Measurements from ENCODE around the gene ARHGDIB.

ARHGDIB gene

DNA sequence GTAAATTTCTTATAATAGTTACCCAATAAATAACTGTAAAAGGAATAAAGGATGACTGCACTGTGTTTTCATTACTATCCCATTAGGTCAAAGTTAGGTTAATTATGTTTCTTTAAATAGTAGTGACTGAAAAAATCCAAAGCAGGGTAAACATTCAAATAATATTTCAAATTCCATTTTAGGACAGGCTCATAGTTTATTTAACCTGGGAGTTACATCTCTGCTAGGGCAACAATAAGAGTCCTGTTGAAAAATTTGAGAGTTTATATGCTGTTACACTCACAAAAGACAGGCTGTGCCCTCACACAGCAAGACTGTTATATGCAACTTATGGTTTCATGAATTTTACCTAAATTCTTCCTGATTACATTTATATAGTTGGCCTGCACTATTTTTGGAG, 31.1 kb downstream of the ARHGDIB start:
- TF ChIP-seq, protein P1, sequence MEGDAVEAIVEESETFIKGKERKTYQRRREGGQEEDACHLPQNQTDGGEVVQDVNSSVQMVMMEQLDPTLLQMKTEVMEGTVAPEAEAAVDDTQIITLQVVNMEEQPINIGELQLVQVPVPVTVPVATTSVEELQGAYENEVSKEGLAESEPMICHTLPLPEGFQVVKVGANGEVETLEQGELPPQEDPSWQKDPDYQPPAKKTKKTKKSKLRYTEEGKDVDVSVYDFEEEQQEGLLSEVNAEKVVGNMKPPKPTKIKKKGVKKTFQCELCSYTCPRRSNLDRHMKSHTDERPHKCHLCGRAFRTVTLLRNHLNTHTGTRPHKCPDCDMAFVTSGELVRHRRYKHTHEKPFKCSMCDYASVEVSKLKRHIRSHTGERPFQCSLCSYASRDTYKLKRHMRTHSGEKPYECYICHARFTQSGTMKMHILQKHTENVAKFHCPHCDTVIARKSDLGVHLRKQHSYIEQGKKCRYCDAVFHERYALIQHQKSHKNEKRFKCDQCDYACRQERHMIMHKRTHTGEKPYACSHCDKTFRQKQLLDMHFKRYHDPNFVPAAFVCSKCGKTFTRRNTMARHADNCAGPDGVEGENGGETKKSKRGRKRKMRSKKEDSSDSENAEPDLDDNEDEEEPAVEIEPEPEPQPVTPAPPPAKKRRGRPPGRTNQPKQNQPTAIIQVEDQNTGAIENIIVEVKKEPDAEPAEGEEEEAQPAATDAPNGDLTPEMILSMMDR (IDR thresholded peaks at IDR 0.05; ENCODE audit: insufficient read depth, low read depth, low read length, missing control alignments) = no peak
- no peak overlapping the region for H3K4me3 ChIP-seq (ENCODE audit: low read length)
- no peak for DNase-seq (ENCODE audit: low read depth)

DNA sequence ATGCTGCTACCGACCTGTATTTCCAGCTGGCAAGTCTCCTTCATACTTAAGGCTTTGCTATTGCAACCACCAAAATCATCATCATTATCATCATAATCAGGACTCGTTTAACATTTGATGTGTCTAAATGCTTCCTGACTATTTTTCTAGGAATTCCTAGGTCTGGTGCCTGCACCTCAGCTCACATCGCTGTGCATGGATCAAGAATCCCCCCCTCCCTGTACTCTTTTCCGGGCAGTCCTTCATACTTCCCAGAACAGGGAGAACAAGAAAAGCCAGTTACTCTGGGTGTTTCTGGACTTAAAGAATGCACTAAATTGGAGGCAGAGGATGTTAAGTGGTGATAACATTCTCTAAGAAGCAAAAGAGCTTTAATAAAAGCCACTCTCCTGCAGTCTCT, 32.5 kb downstream of the ARHGDIB start:
- TF ChIP-seq, protein P1 (IDR thresholded peaks at IDR 0.05; ENCODE audit: insufficient read depth, low read depth, low read length, missing control alignments) = no peak
- DNase-seq (ENCODE audit: low read depth) = peak; percentile 88
- H3K4me3 ChIP-seq (ENCODE audit: low read length) = peak overlapping the region; percentile 11

DNA sequence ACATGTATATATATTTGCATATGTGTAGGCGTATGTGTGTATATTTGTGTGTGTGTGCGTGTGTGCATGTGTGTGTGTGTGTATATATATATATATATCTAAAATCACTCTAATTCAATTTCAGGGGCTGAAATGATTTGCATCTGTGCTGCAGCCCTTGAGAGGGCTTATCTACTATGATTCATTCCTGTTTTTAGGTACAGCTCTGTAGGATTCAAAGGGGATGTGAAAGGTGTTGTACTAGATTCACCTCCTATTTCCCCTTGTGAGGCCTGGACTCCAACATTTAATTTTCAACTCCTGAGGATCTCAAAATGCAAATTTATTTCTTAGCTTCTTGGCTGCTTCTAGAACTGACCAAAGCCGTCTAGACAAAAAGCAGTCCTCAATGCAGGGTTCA, 34.1 kb downstream of the ARHGDIB start:
- TF ChIP-seq, protein P1 (IDR thresholded peaks at IDR 0.05; ENCODE audit: insufficient read depth, low read depth, low read length, missing control alignments) = no peak
- no peak for DNase-seq (ENCODE audit: low read depth)
- no peak overlapping the region for H3K4me3 ChIP-seq (ENCODE audit: low read length)

DNA sequence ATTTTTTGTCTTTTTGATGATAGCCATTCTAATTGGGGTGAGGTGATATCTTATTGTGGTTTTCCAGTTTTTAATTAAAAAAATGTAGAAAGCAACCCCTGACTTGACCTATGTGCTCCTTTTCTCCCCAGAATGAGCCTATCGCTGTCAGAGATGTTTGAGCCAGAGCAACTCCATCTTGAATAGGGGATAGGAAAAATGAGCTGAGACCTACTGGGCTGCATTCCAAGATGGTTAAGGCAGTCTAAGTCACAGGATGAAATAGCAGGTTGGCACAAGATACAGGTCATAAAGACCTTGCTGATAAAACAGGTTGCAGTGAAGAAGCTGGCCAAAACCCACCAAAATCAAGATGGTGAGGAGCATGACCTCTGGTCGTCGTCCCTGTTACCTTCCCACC, 36.9 kb downstream of the ARHGDIB start:
- TF ChIP-seq, protein P1 (IDR thresholded peaks at IDR 0.05; ENCODE audit: insufficient read depth, low read depth, low read length, missing control alignments) = no peak
- no peak for DNase-seq (ENCODE audit: low read depth)
- H3K4me3 ChIP-seq (ENCODE audit: low read length) = no peak overlapping the region

DNA sequence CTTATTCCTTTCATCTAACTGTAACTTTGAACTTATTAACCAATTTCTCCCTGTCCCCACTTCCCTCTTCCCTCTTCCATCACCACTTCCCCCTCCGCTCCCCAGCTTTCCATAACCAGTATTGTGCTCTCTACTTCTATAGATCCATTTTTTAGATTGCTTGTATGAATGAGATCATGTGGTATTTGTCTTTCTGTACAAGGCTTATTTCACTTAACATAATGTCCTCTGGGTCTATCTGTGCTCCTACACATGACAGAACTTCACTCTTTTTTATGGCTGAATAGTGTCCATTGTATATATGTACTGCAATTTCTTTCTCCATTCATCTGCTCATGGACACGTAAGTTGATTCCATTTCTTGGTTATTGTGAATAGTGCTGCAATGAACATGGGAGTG, 37.5 kb downstream of the ARHGDIB start:
- no peak overlapping the region for H3K4me3 ChIP-seq (ENCODE audit: low read length)
- DNase-seq (ENCODE audit: low read depth) = no peak
- TF ChIP-seq, protein P1 (IDR thresholded peaks at IDR 0.05; ENCODE audit: insufficient read depth, low read depth, low read length, missing control alignments) = no peak

DNA sequence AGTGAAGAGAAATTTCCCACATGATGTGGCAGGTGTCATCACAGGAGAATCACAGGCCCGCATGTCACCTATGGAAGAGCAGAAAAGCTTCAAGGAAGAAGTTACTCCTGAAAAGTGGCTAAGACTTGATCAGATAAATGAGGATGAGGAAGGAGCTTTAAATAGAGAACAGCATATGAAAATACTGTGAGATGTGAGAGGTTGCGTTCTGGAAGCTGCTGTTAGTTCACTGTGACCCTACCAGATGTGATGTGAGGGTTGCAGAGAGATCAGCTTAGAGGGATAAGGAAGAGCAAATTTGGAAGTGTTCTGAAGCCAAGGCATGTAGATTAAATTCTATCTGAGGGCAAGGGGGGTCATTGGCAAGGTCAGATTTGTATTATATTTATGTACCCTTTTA, 40.2 kb downstream of the ARHGDIB start:
- no peak for DNase-seq (ENCODE audit: low read depth)
- TF ChIP-seq, protein P1 (IDR thresholded peaks at IDR 0.05; ENCODE audit: insufficient read depth, low read depth, low read length, missing control alignments) = no peak
- no peak overlapping the region for H3K4me3 ChIP-seq (ENCODE audit: low read length)

DNA sequence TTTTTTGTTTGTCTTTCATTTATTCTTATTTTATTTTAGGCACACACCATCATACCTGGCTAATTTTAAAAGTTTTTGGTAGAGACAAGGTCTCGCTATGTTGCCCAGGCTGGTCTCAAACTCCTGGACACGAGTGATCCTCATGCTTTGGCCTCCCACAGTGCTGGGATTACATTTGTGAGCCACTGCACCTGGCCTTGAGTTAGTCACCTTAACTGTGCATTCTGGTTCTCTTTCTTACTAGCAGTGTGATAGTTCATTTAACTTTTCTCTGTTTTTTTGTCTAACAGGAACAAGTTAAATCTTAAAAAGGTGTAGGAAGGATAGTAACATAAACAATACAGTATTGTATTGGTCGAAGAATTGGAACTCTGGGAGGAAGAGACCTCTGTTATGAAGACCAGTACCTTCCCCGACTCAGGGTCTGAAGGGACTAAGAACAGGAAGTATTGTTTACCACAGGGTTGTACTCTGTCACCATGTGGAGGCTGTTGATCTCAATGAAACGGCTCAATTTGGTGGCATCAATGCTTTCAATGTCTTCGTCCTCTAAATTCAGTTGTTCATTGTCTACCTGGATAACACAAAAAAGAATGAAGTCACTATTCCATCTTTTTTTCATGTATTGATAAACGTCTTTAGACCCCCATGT, 40.8 kb downstream of the ARHGDIB start:
- H3K4me3 ChIP-seq (ENCODE audit: low read length) = no peak overlapping the region
- TF ChIP-seq, protein P1 (IDR thresholded peaks at IDR 0.05; ENCODE audit: insufficient read depth, low read depth, low read length, missing control alignments) = no peak
- no peak for DNase-seq (ENCODE audit: low read depth)

All from epithelial cell of esophagus (primary cell).